ENCODE results near the gene ZNF862.

- no peak for TF ChIP-seq CTCF (conservative IDR thresholded peaks at IDR 0.05; ENCODE audit: low read depth in 2 of 2)
- no peak for TF ChIP-seq POLR2AphosphoS5 (IDR thresholded peaks at IDR 0.05; ENCODE audit: low read depth)
- no peak for TF ChIP-seq REST (IDR thresholded peaks at IDR 0.05; ENCODE audit: unreplicated experiment)
- TF ChIP-seq JUNB (IDR thresholded peaks at IDR 0.05; ENCODE audit: unreplicated experiment), result no peak
Observed at GRCh38 chr7:149814494-149814893, 23.7 kb upstream of the ZNF862 start.
